ENCODE results near the gene LKAAEAR1. TPM values are rescaled to one million over a fixed set of nuclear protein-coding genes. Genes with fewer than 3 reads are reported as not detected.

LKAAEAR1 gene
- total and polyA plus RNA-seq, 2 of the 13 experiments (the other 11 are each of a cell fraction or from before 2014, with no cell fraction given) = not detected

DNA sequence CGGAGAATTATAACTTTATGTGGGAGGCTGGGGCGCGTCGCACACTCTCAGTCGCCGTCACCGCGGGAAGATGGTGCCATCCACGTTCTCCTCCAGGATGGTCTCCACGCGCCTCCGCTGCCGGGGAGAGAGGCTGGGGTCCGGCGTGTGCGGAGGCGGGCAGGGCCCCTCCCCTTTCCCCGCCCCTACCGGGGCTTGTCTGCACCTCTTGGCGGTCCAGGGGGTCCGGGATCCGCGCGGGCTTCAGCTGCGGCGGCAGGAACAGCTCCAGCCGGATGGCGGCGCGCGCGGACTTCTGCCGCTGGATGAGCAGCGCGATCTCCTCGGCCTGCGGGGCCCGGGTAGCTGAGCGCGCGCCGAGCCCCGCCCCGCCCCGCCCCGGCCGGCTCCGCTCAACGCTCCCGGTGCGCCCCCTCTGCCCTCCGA is 807 bp downstream of the LKAAEAR1 start (continued):
- no peak for TF ChIP-seq MLX (CRISPR knock-in tag; IDR thresholded peaks at IDR 0.05)
- no peak for TF ChIP-seq RORA (CRISPR knock-in tag; IDR thresholded peaks at IDR 0.05)
- TF ChIP-seq HNF1A (IDR thresholded peaks at IDR 0.05; ENCODE audit: low read depth) = no peak
- no peak for TF ChIP-seq HNF1A (CRISPR knock-in tag; IDR thresholded peaks at IDR 0.05; ENCODE audit: borderline replicate concordance)
- TF ChIP-seq, protein P1, sequence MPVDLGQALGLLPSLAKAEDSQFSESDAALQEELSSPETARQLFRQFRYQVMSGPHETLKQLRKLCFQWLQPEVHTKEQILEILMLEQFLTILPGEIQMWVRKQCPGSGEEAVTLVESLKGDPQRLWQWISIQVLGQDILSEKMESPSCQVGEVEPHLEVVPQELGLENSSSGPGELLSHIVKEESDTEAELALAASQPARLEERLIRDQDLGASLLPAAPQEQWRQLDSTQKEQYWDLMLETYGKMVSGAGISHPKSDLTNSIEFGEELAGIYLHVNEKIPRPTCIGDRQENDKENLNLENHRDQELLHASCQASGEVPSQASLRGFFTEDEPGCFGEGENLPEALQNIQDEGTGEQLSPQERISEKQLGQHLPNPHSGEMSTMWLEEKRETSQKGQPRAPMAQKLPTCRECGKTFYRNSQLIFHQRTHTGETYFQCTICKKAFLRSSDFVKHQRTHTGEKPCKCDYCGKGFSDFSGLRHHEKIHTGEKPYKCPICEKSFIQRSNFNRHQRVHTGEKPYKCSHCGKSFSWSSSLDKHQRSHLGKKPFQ (CRISPR knock-in tag; IDR thresholded peaks at IDR 0.05; ENCODE audit: insufficient replicate concordance) = no peak
- no peak for TF ChIP-seq ZBTB2 (CRISPR knock-in tag; IDR thresholded peaks at IDR 0.05; ENCODE audit: low read depth)
- TF ChIP-seq, protein P2, sequence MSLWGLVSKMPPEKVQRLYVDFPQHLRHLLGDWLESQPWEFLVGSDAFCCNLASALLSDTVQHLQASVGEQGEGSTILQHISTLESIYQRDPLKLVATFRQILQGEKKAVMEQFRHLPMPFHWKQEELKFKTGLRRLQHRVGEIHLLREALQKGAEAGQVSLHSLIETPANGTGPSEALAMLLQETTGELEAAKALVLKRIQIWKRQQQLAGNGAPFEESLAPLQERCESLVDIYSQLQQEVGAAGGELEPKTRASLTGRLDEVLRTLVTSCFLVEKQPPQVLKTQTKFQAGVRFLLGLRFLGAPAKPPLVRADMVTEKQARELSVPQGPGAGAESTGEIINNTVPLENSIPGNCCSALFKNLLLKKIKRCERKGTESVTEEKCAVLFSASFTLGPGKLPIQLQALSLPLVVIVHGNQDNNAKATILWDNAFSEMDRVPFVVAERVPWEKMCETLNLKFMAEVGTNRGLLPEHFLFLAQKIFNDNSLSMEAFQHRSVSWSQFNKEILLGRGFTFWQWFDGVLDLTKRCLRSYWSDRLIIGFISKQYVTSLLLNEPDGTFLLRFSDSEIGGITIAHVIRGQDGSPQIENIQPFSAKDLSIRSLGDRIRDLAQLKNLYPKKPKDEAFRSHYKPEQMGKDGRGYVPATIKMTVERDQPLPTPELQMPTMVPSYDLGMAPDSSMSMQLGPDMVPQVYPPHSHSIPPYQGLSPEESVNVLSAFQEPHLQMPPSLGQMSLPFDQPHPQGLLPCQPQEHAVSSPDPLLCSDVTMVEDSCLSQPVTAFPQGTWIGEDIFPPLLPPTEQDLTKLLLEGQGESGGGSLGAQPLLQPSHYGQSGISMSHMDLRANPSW (CRISPR knock-in tag; IDR thresholded peaks at IDR 0.05; ENCODE audit: borderline replicate concordance) = no peak
- TF ChIP-seq ZFYVE20 (CRISPR knock-in tag; IDR thresholded peaks at IDR 0.05; ENCODE audit: borderline replicate concordance, low read depth) = no peak
- no peak for TF ChIP-seq ZNF318 (CRISPR knock-in tag; IDR thresholded peaks at IDR 0.05)

All from HepG2 (cell line).